HepG2 (cell line): Measurements from ENCODE around the gene SLC4A2. TPM values are rescaled to one million over a fixed set of nuclear protein-coding genes. Genes with fewer than 3 reads are reported as not detected.

ENCODE experiments used
- ARID5B ChIP-seq: IDR thresholded peaks from 2 replicates; pipeline ENCODE4 v1.4.0; 2020; ENCODE audit warnings: mild to moderate bottlenecking, missing genetic modification reagents
- DRAP1 ChIP-seq: IDR thresholded peaks from 2 replicates; pipeline ENCODE4 v1.6.1; 2016; ENCODE audit warnings: missing genetic modification reagents, missing compliant biosample characterization
- ELF1 ChIP-seq: sonication (generic); formaldehyde crosslinking; IDR thresholded peaks from 2 replicates; pipeline ENCODE4 v1.4.0; 2020; ENCODE audit warnings: missing genetic modification reagents
- GFI1 ChIP-seq: sonication (generic); formaldehyde crosslinking; IDR thresholded peaks from 2 replicates; pipeline ENCODE4 v1.5.0; 2020; ENCODE audit warnings: missing genetic modification reagents, mild to moderate bottlenecking, borderline replicate concordance
- LCORL ChIP-seq, 2 experiments: fragments of 450-650 bp in 1 of 2; sonication (generic) in 1 of 2; formaldehyde crosslinking in 1 of 2; IDR thresholded peaks; 2 replicates each; pipeline versions ENCODE4 v1.5.0 to v1.6.1; 2017 to 2020; ENCODE audit warnings: antibody characterized with exemption in 1 of 2, missing genetic modification reagents in 1 of 2
- MAF1 ChIP-seq: sonication (generic); formaldehyde crosslinking; IDR thresholded peaks from 2 replicates; pipeline ENCODE4 v1.5.0; 2020; ENCODE audit warnings: missing genetic modification reagents, borderline replicate concordance
- MATR3 ChIP-seq: sonication (generic); formaldehyde crosslinking; IDR thresholded peaks from 2 replicates; pipeline ENCODE4 v1.4.0; 2020; ENCODE audit warnings: missing genetic modification reagents
- MYC ChIP-seq: sonication (generic); formaldehyde crosslinking; IDR thresholded peaks from 2 replicates; pipeline ENCODE4 v1.9.0; 2021; ENCODE audit warnings: missing genetic modification reagents, borderline replicate concordance
- NCOA2 ChIP-seq: sonication (generic); formaldehyde crosslinking; IDR thresholded peaks from 2 replicates; pipeline ENCODE4 v1.8.0; 2022; ENCODE audit warnings: inconsistent platforms
- PCBP1 ChIP-seq: fragments of 200-400 bp; formaldehyde crosslinking; IDR thresholded peaks from 2 replicates; pipeline ENCODE4 v1.6.1; 2017; ENCODE audit warnings: mild to moderate bottlenecking, low read depth, low read length, borderline replicate concordance
- SALL1 ChIP-seq: sonication (generic); formaldehyde crosslinking; IDR thresholded peaks from 2 replicates; pipeline ENCODE4 v1.8.0; 2022; ENCODE audit warnings: mild to moderate bottlenecking, missing genetic modification reagents
- SUZ12 ChIP-seq: fragments of 150-350 bp; IDR thresholded peaks from 2 replicates; pipeline ENCODE4 v1.6.1; 2014; ENCODE audit warnings: low read depth, low read length
- THAP11 ChIP-seq: IDR thresholded peaks from 2 replicates; pipeline ENCODE4 v1.6.1; 2016; ENCODE audit warnings: missing biosample characterization, missing genetic modification reagents
- XRCC5 ChIP-seq: fragments of 200-400 bp; formaldehyde crosslinking; optimal IDR thresholded peaks from 2 replicates; pipeline ENCODE3; 2017; ENCODE audit warnings: mild to moderate bottlenecking, low read length
- ZBTB26 ChIP-seq: IDR thresholded peaks from 2 replicates; pipeline ENCODE4 v1.6.1; 2016; ENCODE audit warnings: missing compliant biosample characterization, missing genetic modification reagents, borderline replicate concordance
- ZBTB33 ChIP-seq: sonication (generic); formaldehyde crosslinking; IDR thresholded peaks from 2 replicates; pipeline ENCODE4 v1.4.0; 2020; ENCODE audit warnings: missing genetic modification reagents
- ZBTB43 ChIP-seq: sonication (generic); formaldehyde crosslinking; conservative IDR thresholded peaks from 2 replicates; pipeline ENCODE4 v1.4.0; 2020; ENCODE audit warnings: missing genetic modification reagents
- ZMYM2 ChIP-seq: sonication (generic); formaldehyde crosslinking; IDR thresholded peaks from 2 replicates; pipeline ENCODE4 v1.8.0; 2022; ENCODE audit warnings: mild to moderate bottlenecking, missing genetic modification reagents
- ZNF124 ChIP-seq: sonication (generic); formaldehyde crosslinking; IDR thresholded peaks from 2 replicates; pipeline ENCODE4 v1.4.0; 2020; ENCODE audit warnings: missing genetic modification reagents
- ZNF143 ChIP-seq: sonication (generic); formaldehyde crosslinking; IDR thresholded peaks from 2 replicates; pipeline ENCODE4 v1.4.0; 2020; ENCODE audit warnings: missing genetic modification reagents
- ZNF180 ChIP-seq: sonication (generic); formaldehyde crosslinking; IDR thresholded peaks from 2 replicates; pipeline ENCODE4 v1.4.0; 2020; ENCODE audit warnings: low read depth, missing genetic modification reagents, borderline replicate concordance
- ZNF543 ChIP-seq: sonication (generic); formaldehyde crosslinking; IDR thresholded peaks from 2 replicates; pipeline ENCODE4 v1.4.0; 2020; ENCODE audit warnings: mild to moderate bottlenecking, missing genetic modification reagents
- polyA plus RNA-seq, 8 experiments: library from polyadenylated mRNA; depleted of rRNA in 3 of 8; stranded (reverse) in 7 of 8; unstranded in 1 of 8; fragments of >200 nt; fragmentation: Illumina TruSeq in 4 of 8; extraction: Trizol in 4 of 8; gene quantifications; 2 replicates each; pipeline versions ENCODE4 v1.2.1 to v1.2.3, GENCODE V29; 2011 to 2016; ENCODE audit warnings: low read depth in 4 of 8, missing spikeins in 1 of 8, mixed read lengths in 1 of 8; ENCODE audit not compliant: insufficient read depth in 1 of 8
- total RNA-seq, 5 experiments: library from RNA; depleted of rRNA; stranded (reverse); fragments of >200 nt; fragmentation: Illumina TruSeq; extraction: Trizol; gene quantifications; 2 replicates each; pipeline ENCODE4 v1.2.3, GENCODE V29; 2016; ENCODE audit warnings: low read depth in 1 of 5

The SLC4A2 gene
- total and polyA plus RNA-seq, 2 of the 13 experiments (the other 11 are each of a cell fraction or from before 2014, with no cell fraction given), result 51.9 to 73.4 TPM

GRCh38 chr7:151123822-151124464, 64.6 kb downstream of the SLC4A2 start (continued):
- peak; percentile 35; the same call in 1 of the 2 replicates for TF ChIP-seq THAP11 (CRISPR knock-in tag)
- TF ChIP-seq XRCC5, result peak; percentile 90
- no peak for TF ChIP-seq LCORL (IDR thresholded peaks at IDR 0.05)
- no peak for TF ChIP-seq LCORL (CRISPR knock-in tag; IDR thresholded peaks at IDR 0.05)
- peak; percentile 99 for TF ChIP-seq ZBTB33 (CRISPR knock-in tag)
- TF ChIP-seq SALL1, result peak; percentile 22; the same call in 1 of the 2 replicates
- peak; percentile 92 for TF ChIP-seq ZBTB26 (CRISPR knock-in tag)
- TF ChIP-seq PCBP1, result 0 out of 2 replicates have a peak, but pooled peaks have one; percentile 22
- peak; percentile 23; the same call in 1 of the 2 replicates for TF ChIP-seq MYC (CRISPR knock-in tag)
- 0 out of 2 replicates have a peak, but pooled peaks have one; percentile 13 for TF ChIP-seq ARID5B (CRISPR knock-in tag)
- no peak for TF ChIP-seq ZNF180 (CRISPR knock-in tag)
- TF ChIP-seq ZNF124, result no peak
- no peak for TF ChIP-seq ZNF143
- no peak for TF ChIP-seq MATR3 (CRISPR knock-in tag)
- TF ChIP-seq NCOA2 (CRISPR knock-in tag), result no peak
- 0 out of 2 replicates have a peak, but pooled peaks have one; percentile 12 for TF ChIP-seq SUZ12
- 0 out of 2 replicates have a peak, but pooled peaks have one; percentile 15 for TF ChIP-seq ELF1
- no peak for TF ChIP-seq ZMYM2 (CRISPR knock-in tag)
- TF ChIP-seq GFI1 (CRISPR knock-in tag), result no peak
- TF ChIP-seq ZNF543 (CRISPR knock-in tag), result no peak
- TF ChIP-seq ZBTB43, result no peak
- TF ChIP-seq DRAP1 (CRISPR knock-in tag), result no peak
- TF ChIP-seq MAF1 (CRISPR knock-in tag), result no peak
